GM19238 (cell line): ENCODE measurements around the gene ZNF234.
"Not testable (repeated sequence)": the region's sequence is repeated elsewhere in the genome, so short reads cannot be mapped to it uniquely, and the experiment has no call there.

Experiments
- DNase-seq: peaks from one replicate; pipeline ENCODE4 v3.0.0; 2011; ENCODE audit warnings: low spot score; ENCODE audit not compliant: insufficient read length

ZNF234 gene

DNA sequence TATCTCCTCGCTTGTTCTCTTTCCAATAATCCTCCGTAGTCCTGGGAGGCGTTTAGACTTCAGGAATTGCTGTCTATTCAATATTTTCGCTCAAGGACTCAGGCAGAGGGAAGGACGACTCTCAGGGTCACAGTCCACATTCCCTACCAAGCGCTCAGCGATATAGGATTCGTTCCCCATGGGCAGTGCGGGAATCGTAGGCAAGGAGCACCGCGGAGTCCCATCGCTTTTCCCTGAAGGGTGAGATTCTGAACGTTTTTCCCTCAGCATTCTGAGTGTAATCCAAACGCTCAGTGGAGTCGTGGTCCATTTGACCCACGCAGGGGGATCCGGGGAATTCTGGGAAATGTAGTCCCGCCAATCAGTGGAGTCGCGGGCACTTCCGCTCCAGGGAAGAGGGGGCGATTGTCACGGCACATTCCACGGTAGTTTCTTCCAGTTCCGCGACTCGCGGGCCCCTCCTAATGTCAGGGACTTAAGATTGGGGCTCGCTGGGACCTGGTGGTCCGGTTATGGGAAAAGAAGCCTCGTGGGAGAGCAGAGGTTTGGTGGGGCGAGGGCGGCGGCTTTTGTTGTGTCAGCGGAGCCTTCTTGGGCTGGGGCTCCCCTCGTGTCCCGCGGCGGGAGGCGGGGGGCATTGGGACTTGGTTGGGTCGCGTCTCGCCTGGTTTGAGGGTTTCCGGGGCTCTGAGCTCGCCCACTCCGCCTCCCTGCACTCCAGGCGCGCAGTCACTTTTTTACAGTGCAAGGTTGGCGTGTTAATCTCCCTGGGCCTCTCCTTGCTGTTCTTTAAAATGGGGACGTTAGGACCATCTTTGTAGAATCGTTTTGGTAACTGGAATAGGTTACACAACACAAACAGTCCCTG lies at the start of gene ZNF234:
ZNF234 (plus strand) TSS at position 364 of the 868 bp plus-strand sequence. CDS start 3,079 bp downstream, outside the sequence.
- DNase-seq = peak; percentile 74

DNA sequence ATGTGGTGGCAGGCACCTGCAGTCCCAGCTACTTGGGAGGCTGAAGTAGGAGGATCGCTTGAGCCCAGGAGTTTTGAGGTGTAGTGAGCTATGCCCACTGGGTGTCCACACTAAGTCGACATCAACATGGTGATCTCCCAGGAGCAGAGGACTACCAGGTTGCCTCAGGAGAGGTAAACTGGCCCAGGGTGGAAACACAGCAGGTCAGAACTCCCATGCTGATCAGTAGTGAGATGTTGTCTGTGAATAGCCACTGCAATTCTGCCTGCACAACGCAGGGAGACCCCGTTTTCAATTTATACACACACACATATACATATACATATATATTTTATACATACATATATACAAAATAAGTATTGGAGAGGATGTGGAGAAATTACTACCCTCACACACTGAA lies 49.2 kb upstream of the ZNF234 start:
- no peak for DNase-seq

DNA sequence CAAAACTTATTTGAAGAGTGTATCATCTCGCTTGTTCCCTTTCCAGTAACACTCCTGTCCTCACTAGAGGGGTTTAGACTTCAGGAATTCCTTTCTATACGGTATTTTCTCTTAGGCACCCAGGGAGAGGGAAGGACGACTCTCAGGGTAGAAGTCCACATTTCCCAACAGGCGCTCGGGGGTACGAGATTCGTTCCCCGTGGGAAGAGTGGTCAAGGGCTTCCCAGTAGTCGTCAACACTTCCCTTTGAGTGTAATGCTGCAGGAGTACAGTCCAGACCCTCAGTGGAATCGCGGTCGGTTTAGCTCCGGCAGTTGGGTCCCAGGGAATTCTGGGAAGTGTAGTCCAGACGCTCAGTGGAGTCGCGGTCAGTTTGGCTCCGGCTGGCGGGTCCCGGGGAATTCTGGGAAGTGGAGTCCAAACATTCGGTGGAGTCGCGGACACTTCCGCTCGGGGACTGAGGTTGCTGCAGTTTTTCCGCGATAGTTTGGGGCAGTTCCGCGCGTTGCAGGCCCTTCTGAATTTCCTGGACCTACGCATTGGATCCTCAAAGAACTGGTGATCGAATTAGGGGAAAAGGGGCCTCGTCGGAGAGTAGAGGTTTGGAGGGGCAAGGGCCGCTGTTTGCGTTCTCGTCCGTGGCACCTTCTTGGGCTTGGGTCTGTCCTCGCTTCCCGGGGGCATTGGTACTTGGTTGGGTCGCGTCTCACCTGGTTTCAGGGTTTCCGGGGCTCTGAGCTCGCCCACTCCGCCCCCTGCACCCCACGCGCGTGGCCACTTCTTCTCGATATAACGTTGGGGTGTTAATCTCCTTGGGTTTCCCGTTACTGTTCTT lies 47.2 kb upstream of the ZNF234 start, which contains the start of gene ZNF224:
ZNF224 (plus strand) TSS at position 431 of the 835 bp plus-strand sequence. CDS start 3,513 bp downstream, outside the sequence.
- DNase-seq = peak; percentile 82

DNA sequence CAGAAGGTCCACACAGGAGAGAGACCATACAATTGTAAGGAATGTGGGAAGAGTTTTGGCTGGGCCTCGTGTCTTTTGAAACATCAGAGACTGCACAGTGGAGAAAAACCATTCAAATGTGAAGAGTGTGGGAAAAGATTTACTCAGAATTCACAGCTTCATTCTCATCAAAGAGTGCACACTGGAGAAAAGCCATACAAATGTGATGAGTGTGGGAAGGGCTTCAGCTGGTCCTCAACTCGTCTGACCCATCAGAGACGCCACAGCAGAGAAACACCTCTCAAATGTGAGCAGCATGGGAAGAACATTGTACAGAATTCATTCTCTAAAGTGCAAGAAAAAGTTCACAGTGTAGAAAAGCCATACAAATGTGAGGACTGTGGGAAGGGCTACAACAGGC lies 33.6 kb upstream of the ZNF234 start:
- no peak for DNase-seq

DNA sequence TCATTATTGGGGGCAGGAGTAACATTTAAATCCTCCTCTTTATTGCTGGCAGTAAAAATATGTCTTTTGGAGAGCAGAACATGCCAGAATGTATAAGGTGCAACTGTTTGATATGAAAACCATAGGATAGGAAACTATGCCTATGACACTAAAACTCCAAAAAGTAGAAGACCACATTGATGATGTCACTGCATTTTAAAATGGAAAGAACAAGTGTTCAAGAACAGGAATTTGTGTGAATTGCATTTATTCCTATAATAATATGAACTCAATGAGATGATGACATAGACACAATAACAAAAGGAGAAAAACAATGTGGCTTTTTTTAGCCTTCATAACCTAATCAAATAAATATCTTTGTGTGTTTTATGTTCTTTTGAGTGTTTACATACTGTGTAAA lies 31.9 kb upstream of the ZNF234 start:
- DNase-seq = no peak

DNA sequence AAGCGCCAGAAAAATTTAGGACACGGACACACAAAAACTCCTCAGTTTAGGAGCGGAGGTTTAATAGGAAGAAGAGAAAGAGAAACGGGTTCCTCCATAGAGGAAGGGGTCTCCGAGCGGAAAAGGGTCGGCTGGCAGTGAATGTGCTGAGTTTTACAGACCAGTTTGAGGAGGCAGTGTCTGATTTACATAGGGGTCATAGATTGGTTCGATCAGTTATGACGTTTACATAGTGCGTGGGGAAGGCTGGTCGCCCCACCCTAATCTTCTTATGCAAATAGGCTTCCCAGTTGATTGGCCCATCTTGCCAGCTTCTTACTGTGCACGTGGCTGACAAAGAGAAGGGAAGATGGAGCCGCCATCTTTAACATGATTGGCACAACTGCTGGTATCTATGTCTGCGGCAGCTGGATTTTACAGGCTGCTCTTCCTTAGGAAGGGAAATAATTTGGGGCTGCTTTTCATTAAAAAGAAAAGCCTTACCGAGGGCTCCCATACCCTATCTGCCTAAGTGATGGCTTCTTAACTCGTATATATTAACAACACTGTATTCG lies 29.4 kb upstream of the ZNF234 start:
- no peak for DNase-seq

DNA sequence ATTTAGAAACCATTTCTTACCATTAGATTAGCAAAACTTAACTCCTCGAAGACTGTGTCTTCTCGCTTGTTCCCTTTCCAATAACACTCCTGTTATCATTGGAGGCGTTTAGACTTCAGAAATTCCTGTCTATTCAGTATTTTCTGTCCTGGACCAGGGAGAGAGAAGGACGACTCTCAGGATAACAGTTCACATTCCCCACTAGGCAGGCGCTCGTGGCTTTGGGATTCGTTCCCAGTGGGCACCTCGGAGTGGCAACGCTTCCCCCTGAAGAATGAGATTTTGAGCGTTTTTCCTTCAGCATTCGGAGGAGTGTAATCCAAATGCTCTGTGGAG lies 28.6 kb upstream of the ZNF234 start:
- DNase-seq = no peak

DNA sequence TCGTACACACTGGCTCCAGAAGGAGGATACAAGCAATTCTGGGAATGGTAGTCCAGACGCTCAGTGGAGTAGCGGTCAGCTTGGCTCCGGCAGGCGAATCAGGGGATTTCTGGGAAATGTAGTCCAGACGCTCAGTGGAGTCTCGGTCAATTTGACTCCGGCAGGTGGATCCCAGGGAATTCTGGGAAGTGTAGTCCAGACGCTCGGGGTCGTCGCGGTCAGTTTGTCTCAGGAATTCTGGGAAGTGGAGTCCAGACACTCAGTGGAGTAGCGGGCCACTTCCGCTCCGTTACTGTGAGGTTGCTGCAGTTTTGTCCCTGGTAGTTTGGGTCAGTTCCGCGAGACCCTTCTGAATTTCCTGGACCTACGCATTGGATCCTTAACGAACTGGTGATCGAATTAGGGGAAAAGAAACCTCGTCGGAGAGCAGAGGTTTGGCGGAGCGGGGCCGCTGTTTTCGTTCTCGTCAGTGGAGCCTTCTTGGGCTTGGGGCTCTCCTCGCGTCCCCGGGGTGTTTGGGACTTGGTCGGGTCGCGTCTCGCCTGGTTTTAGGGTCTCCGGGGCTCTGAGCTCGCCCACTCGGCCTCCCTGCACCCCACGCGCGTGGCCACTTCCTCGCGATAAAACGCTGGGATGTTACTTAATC lies 28.1 kb upstream of the ZNF234 start, which contains the start of gene ZNF225:
ZNF225 (plus strand) TSS at position 262 of the 646 bp plus-strand sequence. CDS start 2,429 bp downstream, outside the sequence.
- DNase-seq = peak; percentile 84

DNA sequence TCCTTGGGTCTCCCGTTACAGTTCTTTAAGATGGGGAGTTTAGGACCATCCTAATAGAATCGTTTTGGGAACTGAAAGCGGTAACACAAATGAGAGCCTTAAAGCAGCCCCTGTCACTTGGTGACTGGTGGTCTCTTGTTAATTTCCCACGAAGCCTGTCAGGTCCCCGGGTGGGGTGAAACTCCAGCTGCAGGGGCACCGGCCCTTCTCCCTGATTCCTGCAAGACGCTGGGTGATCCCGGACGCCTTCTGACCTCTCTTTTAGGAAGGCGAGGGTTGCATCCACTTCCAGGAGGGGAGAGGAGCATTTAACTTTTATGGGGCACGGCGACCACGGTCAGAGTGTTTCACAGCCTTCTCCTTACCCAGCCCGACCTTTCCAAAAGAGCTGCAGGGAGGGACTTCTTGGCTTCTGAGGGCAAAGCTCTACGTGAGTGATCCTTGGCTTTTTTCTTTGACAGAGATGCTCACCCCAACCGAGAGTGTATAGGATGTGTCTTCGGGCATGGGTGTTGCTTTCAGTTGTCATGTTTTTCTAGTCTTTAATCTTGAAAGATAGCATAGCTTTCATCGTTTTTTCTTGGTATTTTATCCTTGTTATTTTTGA lies 27.5 kb upstream of the ZNF234 start:
- DNase-seq = no peak

DNA sequence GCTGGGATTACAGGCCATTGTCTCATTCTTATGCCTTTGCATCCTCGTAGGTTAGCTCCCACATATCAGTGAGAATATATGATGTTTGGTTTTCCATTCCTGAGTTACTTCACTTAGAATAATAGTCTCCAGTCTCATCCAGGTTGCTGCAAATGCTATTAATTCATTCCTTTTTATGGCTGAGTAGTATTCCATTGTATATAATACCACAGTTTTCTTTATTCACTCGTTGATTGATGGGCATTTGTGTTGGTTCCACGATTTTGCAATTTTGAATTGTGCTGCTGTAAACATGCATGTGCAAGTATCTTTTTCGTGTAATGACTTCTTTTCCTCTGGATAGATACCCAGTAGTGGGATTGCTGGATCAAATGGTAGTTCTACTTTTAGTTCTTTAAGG lies 20.2 kb upstream of the ZNF234 start:
- DNase-seq = not testable (repeated sequence)

DNA sequence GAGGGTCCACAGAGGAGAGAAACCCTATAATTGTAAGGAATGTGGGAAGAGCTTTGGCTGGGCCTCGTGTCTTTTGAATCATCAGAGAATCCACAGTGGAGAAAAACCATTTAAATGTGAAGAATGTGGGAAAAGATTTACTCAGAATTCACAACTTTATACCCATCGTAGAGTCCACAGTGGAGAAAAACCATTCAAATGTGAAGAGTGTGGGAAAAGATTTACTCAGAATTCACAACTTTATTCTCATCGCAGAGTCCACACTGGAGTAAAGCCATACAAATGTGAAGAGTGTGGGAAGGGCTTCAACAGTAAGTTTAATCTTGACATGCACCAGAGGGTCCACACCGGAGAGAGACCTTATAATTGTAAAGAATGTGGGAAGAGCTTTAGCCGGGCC lies 9.4 kb upstream of the ZNF234 start:
- no peak for DNase-seq

DNA sequence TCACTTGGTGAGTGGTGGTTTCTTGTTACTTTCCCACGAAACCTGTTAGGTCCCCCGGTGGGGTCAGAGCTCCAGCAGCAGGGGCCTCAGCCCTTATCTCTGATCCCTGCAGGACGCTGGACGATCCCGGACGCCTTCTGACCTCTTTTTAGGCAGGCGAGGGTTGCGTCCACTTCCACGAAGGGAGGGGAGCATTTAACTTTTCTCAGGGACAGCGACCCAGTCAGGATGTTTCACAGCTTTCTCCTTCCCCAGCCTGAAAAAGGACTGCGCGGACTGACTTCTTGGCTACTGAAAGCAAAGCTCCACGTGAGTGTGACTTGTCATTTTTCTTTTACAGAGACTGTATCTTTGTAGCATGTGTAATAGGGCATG lies 692 bp downstream of the ZNF234 start:
- DNase-seq = no peak

DNA sequence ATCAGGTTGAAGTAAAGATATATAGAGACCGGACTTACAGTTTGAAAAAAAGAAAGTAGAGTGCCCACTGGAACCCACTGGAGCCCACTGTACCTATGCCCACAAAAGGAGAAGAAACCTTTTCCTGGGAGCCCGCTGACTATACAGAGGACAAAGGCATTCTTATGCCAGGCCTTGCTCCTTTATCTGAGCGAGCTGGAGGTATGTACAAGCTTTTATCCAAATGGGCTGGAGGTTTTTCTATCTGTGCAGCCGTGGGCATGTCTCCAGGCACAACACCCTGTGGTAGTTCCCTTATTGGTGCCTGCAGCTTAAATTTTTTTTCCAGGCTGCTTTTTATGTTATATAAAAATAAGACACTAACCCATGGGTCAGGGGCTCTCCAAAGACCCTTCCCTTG lies 8.4 kb downstream of the ZNF234 start:
- no peak for DNase-seq

DNA sequence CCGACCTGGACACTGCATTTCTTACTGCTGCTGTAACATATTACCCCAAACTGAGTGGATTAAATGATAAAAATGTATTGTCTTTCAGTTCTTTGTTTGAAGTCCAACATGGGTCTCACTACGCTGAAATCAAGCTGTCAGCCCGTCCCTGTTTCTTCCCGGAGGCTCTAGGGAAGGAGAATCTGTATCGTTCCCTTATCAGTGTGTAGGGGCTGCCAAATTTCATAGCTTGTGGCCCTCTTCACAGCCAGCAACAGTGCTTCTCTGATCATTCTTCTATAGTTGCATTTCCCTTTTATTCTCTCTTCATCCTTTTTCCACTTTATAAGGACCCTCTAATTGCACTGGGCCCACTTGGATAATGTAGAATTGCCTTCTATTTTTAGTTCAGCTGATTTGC lies 10.1 kb downstream of the ZNF234 start:
- no peak for DNase-seq

DNA sequence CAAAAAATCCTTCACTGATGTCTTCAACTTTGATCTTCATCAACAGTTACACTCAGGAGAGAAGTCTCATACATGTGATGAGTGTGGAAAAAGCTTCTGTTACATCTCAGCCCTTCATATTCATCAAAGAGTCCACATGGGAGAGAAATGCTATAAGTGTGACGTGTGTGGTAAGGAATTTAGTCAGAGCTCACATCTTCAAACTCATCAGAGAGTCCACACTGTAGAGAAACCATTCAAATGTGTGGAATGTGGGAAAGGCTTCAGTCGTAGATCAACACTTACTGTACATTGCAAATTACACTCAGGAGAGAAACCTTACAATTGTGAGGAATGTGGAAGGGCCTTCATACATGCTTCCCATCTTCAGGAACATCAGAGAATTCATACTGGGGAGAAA lies 15.1 kb downstream of the ZNF234 start:
- no peak for DNase-seq

DNA sequence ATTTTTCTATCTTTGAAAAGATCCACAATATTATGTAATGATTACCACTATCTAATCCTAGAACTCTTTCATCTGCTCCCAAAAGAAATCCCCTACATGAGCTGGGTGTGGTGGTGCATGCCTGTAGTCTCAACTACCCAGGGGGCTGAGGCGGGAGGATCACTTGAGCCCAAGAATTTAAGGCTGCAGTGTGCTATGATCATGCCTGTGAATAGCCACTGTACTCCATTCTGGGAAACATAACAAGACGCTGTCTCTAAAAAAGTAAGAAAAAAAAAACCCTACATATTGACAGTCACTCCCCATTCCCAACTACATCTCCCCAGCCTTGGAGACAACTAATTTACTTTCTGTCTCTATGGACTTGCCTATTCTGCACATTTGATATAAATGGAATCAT lies 22.4 kb downstream of the ZNF234 start:
- no peak for DNase-seq

DNA sequence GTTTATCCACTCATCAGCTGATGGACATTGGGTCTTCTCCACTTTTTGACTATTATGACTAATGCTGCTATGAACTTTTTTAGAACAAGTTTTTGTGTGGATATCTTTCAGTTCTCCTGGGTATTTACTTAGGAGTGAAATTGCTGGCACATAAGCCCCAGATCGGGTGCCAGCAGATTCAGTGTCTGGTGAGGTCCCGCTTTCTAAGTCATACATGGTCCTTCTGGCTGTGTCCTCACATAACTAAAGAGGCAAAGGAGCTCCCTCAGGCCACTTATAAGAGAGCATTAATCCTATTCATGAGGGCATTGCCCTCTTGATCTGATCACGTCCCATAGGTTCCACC lies 22.9 kb downstream of the ZNF234 start:
- DNase-seq = no peak

DNA sequence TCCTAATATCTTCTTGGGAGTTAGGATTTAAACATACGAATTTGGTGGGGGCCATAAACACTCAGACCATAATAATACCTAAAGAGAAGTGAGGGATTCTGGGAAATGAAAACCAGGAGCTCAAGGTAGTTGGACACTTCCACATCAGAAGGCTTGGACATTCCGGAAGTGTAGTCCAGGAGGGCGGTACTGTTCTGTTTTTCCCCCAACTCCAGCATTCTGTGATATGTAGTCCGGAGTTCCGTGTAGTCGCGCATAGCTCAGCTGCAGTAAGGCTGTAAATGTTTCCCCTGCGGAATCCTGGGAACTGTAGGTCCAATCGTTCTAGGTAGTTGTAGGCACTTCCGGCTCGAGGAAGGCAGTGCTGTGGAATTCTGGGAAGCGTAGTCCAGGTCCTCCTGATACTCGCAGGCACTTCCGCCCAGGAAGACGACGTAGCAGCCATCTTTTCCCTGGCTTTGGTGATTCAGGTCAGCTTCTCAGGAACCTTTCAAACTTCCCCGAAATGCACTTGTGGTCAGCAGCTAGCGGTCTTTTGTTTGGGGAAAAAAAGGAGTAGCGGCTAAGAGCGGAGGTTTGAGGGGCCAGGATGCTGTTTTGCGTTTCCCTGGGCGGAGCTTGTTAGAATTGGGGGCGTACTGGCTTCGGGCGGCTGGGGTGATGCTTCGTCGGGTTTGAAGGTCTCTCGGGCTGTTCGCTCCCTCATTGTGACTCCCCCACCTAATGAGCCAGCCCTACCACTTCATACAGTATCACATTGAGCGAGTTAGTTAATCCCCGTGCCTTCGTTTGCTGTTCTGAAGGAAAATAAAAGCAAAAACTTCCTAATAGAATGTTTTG lies 23.5 kb downstream of the ZNF234 start, which contains the start of gene ZNF226:
ZNF226 (plus strand) TSS at position 428 of the 840 bp plus-strand sequence. CDS start 4,981 bp downstream, outside the sequence.
- peak; percentile 69 for DNase-seq

DNA sequence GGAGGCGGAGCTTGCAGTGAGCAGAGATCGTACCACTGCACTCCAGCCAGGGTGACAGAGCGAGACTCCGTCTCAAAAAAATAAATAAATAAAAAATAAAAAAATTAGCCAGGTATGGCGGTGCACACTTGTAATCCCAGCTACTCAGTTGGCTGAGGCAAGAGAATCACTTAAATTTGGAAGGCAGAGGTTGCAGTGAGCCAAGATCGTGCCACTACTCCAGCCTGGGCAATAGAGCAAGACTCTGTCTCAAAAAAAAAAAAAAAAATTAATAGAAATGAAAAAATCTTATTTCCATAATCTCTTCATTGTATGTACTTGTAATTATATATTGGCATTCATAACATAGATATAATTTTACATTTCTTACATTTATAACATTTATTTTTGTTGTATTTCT lies 29.3 kb downstream of the ZNF234 start:
- DNase-seq = not testable (repeated sequence)

DNA sequence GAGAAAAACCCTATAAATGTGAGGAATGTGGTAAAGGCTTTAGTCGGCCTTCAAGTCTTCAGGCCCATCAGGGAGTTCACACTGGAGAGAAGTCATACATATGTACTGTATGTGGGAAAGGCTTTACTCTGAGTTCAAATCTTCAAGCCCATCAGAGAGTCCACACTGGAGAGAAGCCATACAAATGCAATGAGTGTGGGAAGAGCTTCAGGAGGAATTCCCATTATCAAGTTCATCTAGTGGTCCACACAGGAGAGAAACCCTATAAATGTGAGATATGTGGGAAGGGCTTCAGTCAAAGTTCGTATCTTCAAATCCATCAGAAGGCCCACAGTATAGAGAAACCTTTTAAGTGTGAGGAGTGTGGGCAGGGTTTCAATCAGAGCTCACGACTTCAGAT lies 35.2 kb downstream of the ZNF234 start:
- no peak for DNase-seq
